Measurements from ENCODE around the gene EP300.
A peak's percentile ranks its signal among the peaks of the same experiment; 100 is the strongest.
"Not testable (repeated sequence)": the region's sequence is repeated elsewhere in the genome, so short reads cannot be mapped to it uniquely, and the experiment has no call there.

Gene EP300

GRCh38 chr22:41092023-41092817 lies at the start of gene EP300:
Gene EP300 (plus strand): TSS chr22:41092592. CDS start chr22:41093005, 413 bp downstream.
- no peak for TF ChIP-seq CTCF (IDR thresholded peaks at IDR 0.05; ENCODE audit: low read depth, low read length)

GRCh38 chr22:41043722-41044121 lies 48.7 kb upstream of the EP300 start:
- TF ChIP-seq CTCF (IDR thresholded peaks at IDR 0.05; ENCODE audit: low read depth, low read length) = no peak
- H3K4me3 ChIP-seq (ENCODE audit: low read depth, low read length) = no peak overlapping the region

More at GRCh38 chr22:41092023-41092817, at the start of gene EP300:
- peak within 1 kb of the TSS; percentile 70 for H3K4me3 ChIP-seq (ENCODE audit: low read depth, low read length)

GRCh38 chr22:41045575-41045974 lies 46.8 kb upstream of the EP300 start:
- not testable (repeated sequence) for H3K4me3 ChIP-seq (ENCODE audit: low read depth, low read length)

GRCh38 chr22:41047801-41048211 lies 44.6 kb upstream of the EP300 start:
- no peak overlapping the region for H3K4me3 ChIP-seq (ENCODE audit: low read depth, low read length)
- TF ChIP-seq CTCF (IDR thresholded peaks at IDR 0.05; ENCODE audit: low read depth, low read length) = no peak

- H3K4me3 ChIP-seq (ENCODE audit: low read depth, low read length) = not testable (repeated sequence)
Measured at GRCh38 chr22:41048345-41048744, 44.0 kb upstream of the EP300 start.

GRCh38 chr22:41048791-41049717 lies 43.3 kb upstream of the EP300 start:
- TF ChIP-seq CTCF (IDR thresholded peaks at IDR 0.05; ENCODE audit: low read depth, low read length) = no peak
- peak overlapping the region; percentile 31 for H3K4me3 ChIP-seq (ENCODE audit: low read depth, low read length)

- H3K4me3 ChIP-seq (ENCODE audit: low read depth, low read length) = not testable (repeated sequence)
Measured at GRCh38 chr22:41049795-41050194, 42.6 kb upstream of the EP300 start.

- no peak for TF ChIP-seq CTCF (IDR thresholded peaks at IDR 0.05; ENCODE audit: low read depth, low read length)
- H3K4me3 ChIP-seq (ENCODE audit: low read depth, low read length) = no peak overlapping the region
Measured at GRCh38 chr22:41050883-41051282, 41.5 kb upstream of the EP300 start.

All from WI38 (cell line).